ENCODE data around the gene NAALADL1. TPM values are rescaled to one million over a fixed set of nuclear protein-coding genes. Genes with fewer than 3 reads are reported as not detected.

Gene NAALADL1
- total RNA-seq, 1 experiment from 2014 or later: 0.23 TPM

GRCh38 chr11:65078786-65079342 lies 20.5 kb upstream of the NAALADL1 start:
- Histone ChIP-seq H3K4me3 (ENCODE audit: low read depth in 2 of 2, low read length in 2 of 2) (no peak overlapping the region), H3K27ac (ENCODE audit: low read length) (peak overlapping the region; percentile 41), H3K4me1 (ENCODE audit: control insufficient read depth, insufficient read depth, low read length) (peaks cover 28% of the 10 kb centered on the region), H3K36me3 (ENCODE audit: control insufficient read depth, insufficient read depth, low read length) (peaks cover 5% of the 10 kb centered on the region), H3K27me3 (ENCODE audit: control insufficient read depth, insufficient read depth, low read length) (no peaks in the 10 kb centered on the region), H3K9me3 (ENCODE audit: control insufficient read depth, insufficient read depth, low read depth, low read length) (no peaks in the 10 kb centered on the region)
- POLR2A ChIA-PET: interaction anchor here (0.8 kb wide), 1 partner anchor 21 kb away, joined by 6 read pairs; no protein-coding TSS in a partner anchor
- BruUV-seq (replicated peaks): no TSS peak
- ATAC-seq: peak; percentile 15; the same call in 1 of the 2 replicates
- no peak for DNase-seq (ENCODE audit: low read depth, low spot score)
- CTCF ChIA-PET: interaction anchor here (1.1 kb wide), 1 partner anchor 9 kb away, joined by 3 read pairs; no protein-coding TSS in a partner anchor
- intact Hi-C loops (cut with micrococcal nuclease; ENCODE audit: unreplicated experiment) (no loop called here), in situ Hi-C loops (cut with HindIII; ENCODE audit: low pct_unique_long_range_greater_than_20kb, low sequenced_read_pairs) (no loop called here)
- TF ChIP-seq REST (IDR thresholded peaks at IDR 0.05; ENCODE audit: insufficient read depth in 1 of 2, low read depth in 2 of 2, low read length in 1 of 2): no peak

GRCh38 chr11:65078151-65078550 lies 19.8 kb upstream of the NAALADL1 start:
- H3K4me1 ChIP-seq (ENCODE audit: control insufficient read depth, insufficient read depth, low read length): peaks cover 27% of the 10 kb centered on the region
- CTCF ChIA-PET: no interaction called here

More at GRCh38 chr11:65078151-65078550, 19.8 kb upstream of the NAALADL1 start:
- POLR2A ChIA-PET: no interaction called here
- H3K27me3 ChIP-seq (ENCODE audit: control insufficient read depth, insufficient read depth, low read length): no peaks in the 10 kb centered on the region
- no peak overlapping the region for H3K4me3 ChIP-seq (ENCODE audit: low read depth in 2 of 2, low read length in 2 of 2)
- ATAC-seq (peak; percentile 85), DNase-seq (ENCODE audit: low read depth, low spot score) (peak; percentile 58)
- TF ChIP-seq SIN3A (IDR thresholded peaks at IDR 0.05; ENCODE audit: borderline replicate concordance, insufficient read depth, low read depth, low read length) (no peak), CTCF (IDR thresholded peaks at IDR 0.05) (peak; percentile 90), REST (IDR thresholded peaks at IDR 0.05; ENCODE audit: insufficient read depth in 1 of 2, low read depth in 2 of 2, low read length in 1 of 2) (no peak)
- in situ Hi-C loops (cut with HindIII; ENCODE audit: low pct_unique_long_range_greater_than_20kb, low sequenced_read_pairs): no loop called here
- peaks cover 5% of the 10 kb centered on the region for H3K36me3 ChIP-seq (ENCODE audit: control insufficient read depth, insufficient read depth, low read length)
- no peaks in the 10 kb centered on the region for H3K9me3 ChIP-seq (ENCODE audit: control insufficient read depth, insufficient read depth, low read depth, low read length)
- no TSS peak for BruUV-seq (replicated peaks)
- H3K27ac ChIP-seq (ENCODE audit: low read length): peak overlapping the region; percentile 41
- intact Hi-C loops (cut with micrococcal nuclease; ENCODE audit: unreplicated experiment): no loop called here
